HG03558 (cell line): ENCODE results near the gene NUDT1.
"Not testable (repeated sequence)": the region's sequence is repeated elsewhere in the genome, so short reads cannot be mapped to it uniquely, and the experiment has no call there.

Source experiments
- ATAC-seq: cut with Tn5 transposase; IDR thresholded peaks from one replicate; pipeline ENCODE4 v1.9.1; 2021; ENCODE audit warnings: moderate number of reproducible peaks; ENCODE audit not compliant: unreplicated experiment; ENCODE audit errors: extremely low read depth

The NUDT1 gene

DNA sequence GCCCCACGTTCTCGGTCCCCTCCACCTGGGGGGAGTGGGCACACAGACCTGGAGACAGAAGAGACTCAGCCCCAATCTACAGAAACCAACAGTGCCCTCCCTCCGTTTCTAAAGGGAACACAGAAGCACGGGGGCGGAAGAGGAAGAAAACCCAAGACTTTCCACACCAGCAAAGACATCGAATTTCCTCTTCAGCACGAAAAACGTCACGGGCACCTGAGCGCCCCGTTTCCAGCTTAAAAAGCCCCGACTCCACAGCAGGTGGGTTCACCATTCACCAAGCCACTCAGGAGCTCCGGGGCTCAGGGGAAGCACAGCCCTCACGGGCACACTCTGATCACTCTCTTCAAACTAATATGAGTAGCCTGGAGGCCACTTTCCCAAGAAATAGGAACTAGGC, 19.6 kb downstream of the NUDT1 start:
- ATAC-seq, result no peak

DNA sequence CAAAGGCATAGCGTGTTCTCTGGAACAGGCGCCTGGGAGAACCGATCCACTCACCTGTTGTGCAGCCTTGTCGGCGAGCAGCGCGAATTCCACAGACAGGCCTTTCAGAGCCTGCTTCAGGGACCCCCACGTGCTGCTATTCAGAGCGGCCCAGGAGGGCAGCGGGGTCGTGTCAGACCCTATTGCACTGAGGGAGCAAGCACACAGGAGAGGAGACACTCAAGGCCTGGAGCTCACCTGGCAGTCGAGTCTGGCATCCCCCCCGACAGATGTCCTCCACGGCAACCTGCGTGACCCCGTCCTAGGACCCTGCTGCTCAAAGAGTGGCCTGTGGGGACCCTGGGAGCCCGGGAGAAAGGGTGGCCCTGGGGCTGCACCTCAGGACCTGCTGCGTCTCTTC, 21.1 kb downstream of the NUDT1 start:
- ATAC-seq, result no peak

DNA sequence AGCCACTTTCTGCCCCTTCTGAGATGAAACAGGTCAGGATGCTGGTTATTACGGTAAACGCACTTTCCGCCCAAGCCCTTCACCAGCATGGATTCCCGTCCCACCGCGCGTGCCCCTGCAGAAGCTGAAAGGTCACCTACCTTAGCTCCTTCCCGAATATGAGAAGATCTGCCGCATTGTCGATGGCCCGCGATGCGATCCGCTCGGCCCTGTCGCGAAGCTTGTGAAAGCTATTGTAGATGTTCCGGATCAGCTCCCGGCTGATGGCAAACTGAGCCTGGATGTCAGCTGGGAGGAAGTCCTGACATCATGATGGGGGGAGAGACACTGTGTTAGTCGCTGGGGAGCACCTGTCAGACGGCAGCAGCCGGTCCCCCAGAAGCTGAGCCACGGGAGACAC, 22.1 kb downstream of the NUDT1 start:
- ATAC-seq, result no peak

DNA sequence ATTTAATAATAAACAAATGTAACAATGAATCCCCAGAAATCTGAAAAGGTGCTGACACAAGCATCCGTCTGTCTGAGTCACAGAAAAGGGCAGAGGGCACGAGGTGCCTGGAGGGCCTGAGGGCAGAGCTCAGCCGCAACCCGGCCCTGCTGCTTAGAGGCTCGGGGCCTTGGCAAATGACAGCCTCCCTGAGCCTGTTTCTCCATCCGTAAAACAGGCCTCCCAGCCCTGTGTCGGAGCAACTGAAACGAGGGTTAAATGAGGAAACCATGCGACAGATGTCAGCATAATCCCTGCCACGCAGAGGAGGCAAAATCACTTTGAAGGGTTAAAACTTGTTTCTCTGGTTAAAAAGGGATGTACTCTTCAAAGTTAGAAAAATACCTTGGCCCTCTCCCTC, 24.9 kb downstream of the NUDT1 start:
- ATAC-seq, result no peak

DNA sequence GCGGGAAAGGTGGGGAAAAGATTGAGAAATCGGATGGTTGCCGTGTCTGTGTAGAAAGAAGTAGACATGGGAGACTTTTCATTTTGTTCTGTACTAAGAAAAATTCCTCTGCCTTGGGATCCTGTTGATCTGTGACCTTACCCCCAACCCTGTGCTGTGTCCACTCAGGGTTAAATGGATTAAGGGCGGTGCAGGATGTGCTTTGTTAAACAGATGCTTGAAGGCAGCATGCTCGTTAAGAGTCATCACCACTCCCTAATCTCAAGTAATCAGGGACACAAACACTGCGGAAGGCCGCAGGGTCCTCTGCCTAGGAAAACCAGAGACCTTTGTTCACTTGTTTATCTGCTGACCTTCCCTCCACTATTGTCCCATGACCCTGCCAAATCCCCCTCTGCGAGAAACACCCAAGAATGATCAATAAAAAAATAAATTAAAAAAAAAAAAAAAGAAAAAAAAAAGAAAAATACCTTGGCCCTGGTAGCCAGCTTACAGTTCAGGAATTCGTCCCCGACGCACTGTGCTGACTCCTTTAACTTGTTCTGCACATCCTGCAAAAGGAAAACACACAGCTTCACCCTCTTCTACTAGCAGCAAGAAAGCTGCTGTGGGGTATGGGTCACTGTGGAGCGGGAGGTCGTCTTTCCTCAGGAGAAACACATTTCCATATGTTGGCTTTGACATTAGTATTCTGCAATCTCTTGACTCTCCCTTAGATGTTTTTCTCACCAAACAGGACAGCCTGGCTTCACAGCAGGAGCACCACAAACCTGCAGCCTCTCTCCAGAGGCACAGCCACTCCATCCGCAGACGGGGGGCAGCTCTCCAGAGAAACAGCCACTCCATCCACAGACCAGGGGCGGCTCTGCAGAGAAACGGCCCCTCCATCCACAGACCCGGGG, 27.3 kb downstream of the NUDT1 start:
- not testable (repeated sequence) for ATAC-seq

DNA sequence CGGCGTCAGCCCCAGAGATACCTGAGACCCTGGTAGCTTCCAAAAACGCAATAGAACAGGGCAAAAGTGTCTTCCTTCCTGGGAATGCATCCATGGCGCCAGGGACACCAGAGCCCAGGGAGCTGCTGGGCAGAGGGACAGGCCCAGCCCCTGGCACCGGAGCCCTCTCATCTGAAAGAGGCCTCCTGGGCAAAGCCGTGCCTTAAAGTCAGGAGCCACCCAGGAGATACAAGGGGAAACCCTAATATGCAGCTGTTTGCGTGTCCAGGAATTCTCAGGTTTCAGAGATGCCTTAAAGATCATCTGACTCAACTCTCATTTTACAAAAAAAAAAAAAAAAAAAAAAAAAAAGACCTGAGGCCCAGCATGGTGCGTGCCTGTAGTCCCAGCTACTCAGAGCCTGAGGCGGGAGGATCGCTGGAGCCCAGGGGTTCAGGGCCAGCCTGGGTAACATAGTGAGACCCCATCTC, 28.0 kb downstream of the NUDT1 start:
- ATAC-seq, result no peak

DNA sequence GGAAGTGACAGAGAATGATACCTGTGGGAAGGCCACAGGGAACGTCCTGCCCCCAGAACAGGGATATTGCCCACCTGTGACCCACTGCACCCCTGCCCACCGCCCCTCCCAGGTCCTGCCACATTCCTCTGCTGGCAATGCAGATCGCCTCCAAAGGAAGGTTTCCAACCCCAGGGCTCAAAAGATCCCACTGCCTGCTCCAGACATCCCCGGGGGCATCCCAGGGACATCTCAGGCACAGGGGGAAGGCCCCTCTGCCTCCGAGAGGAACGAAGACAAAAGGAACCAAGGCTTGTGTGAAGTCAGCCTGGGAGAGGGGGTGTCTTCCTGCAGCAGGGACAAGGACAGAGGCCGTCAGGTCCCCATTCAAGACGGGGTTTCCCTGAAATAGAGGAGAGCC, 28.5 kb downstream of the NUDT1 start:
- ATAC-seq, result no peak

DNA sequence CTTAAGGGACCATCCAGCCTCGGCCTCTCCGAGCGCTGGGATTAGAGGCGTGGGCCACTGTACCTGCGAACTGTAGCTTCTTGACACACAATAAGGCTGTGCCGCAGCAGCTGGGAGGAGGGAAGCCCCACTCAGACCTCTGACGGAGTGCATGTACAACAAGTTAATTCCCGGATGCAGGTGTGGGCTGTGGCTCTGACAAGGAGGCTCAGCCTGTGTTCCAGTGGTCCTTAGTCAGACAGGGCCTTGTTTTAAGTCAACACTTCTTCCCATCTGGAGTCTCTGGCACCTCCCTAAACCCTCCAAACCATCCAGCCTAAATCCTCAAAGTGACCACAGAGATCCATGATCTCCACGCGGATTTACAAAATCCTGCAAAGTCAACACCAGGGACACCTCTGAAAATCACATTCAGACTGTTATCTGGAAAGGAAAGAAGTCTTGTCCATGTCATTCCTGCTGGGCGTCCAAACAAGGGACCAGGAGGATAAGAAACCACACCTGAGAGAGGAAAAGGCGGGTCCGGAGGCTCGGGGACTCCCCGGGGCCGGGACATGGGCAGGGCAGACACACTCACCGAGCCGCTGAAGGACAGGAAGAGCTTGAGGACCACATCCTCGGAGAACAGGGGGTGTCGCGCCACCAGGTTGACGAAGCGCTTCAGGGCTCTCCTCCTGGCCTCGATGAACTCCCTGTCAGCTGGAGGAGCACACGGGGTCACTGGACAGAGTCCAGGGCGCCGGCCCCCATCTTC, 29.4 kb downstream of the NUDT1 start:
- ATAC-seq, result no peak

DNA sequence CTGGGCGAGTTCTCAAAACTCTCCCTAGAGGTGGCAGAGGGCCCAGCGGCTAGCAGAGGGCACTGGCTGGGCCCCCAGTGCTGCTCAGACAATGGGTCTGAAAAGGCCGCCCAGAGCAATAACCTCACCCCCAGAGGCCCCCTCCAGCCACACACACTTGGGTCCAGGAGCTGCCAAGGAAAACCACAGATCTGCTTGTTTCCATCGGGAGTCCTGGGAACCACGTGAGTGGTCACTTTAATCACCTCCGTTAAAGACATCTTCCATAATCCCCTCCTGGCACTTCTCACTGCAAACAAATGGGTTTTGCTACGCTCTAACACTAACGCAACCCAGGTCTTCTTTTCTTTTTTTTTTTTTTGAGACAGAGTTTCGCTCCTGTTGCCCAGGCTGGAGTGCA, 30.0 kb downstream of the NUDT1 start:
- ATAC-seq, result no peak

DNA sequence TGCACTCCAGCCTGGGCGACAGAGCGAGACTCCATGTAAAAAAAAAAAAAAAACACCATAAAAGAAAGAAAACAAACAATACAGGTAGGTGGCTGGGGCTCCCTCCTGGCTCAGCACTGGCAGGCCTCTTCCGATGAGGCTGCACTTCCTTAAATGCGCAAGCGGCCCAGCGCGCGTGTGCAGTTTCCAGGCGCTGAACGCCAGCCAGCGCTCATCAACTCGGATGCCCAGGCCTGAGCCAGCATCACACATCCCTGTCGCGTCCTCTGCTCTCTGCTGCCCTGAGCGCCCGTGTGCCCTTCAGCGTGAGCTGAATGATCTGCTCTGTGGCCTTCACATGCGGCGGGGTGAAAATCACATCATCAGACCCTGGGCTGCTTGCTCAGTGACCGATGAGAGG, 31.8 kb downstream of the NUDT1 start:
- no peak for ATAC-seq

DNA sequence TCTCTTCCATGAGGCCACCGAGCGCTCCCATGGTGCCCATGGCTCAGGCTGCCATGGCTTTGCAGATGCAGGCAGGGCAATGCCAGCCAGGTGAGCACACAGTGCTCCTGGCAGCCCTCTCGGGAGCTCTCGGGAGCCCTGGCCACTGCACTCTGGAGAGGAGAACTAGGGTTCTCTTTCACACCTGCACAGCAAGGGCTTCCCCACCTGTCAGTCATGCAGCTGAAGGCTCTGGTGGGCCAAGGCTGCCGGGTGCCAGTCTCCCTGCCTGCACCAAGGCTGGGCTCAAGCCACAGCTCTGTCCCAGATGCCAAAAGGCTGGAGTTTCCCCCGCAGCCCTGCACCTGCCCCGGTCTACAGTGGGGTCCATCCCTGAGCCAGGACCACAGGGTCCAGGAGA, 32.6 kb downstream of the NUDT1 start:
- ATAC-seq, result no peak

DNA sequence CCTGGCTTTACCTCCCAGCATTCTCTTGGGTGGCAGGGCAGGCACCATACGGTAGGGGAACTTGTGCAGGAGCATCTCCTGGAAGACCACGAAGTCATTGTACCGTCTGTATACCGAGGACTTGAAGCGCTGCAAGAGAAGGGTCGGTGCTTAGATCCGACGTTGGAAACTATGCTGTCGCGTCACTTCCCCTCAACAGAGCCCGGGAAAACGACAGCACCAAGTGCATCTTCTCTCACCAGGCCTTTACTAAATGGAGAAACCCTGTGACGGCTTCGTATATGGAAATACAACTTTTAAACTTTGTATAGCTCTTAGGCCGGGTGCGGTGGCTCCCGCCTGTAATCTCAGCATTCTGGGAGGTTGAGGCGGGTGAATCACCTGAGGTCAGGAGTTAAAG, 33.1 kb downstream of the NUDT1 start:
- ATAC-seq, result no peak

DNA sequence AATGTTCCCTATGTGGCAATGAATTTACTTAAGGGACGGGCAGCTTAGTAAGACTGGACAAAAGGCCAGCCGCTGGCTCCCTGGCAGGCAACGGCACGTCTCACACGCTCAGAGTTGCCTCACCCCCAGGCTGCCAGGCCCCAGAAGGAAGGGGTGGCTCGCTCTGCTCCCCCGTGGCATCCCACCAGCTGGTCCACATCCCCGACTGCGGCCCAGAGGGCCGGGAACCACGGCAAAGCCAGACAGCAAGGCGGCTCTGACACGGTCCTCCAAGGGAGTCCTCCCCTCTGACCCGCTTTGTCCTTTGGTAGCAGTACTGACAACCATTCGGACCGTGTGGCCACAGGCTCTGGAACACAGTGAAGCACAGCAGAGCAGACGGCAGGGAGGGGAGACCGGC, 34.1 kb downstream of the NUDT1 start:
- ATAC-seq, result no peak

DNA sequence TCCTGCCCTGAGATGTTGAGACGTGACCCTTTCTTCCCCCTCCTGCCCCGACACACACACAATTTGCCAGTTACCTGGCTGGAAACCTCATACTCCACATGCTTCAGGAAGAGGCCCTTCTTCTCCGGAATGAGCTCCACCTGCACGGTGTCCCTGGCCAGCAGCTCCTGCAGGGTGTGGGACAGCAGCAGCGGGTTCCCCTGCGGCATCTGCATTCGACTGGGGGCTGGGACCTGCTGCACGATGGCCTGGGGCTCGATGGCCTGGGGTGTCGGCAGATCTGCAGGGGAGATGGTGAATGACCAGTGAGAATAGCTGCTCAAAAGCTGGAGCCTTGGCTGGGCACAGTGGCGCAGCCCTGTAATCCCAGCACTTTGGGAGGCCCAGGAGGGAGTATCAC, 36.0 kb downstream of the NUDT1 start:
- ATAC-seq, result no peak

DNA sequence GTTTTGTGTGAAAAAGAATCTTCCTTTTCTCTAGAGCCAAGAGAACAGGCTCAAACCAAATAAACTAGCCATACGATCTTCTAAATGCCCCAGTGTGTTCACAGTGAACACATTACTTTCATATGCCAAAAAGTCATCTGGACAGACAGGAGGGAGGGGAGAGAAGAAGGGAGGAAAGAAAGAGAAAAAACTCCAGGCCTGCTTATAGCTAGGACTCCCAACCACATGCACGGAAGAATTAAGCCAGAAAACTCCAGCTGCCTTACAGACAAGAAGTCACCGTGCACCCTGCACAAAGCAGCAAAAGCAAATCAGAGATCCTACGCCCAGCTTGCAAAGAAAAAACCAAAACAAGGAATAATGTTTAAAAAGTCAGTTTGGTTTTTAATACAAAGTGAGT, 37.9 kb downstream of the NUDT1 start:
- no peak for ATAC-seq

DNA sequence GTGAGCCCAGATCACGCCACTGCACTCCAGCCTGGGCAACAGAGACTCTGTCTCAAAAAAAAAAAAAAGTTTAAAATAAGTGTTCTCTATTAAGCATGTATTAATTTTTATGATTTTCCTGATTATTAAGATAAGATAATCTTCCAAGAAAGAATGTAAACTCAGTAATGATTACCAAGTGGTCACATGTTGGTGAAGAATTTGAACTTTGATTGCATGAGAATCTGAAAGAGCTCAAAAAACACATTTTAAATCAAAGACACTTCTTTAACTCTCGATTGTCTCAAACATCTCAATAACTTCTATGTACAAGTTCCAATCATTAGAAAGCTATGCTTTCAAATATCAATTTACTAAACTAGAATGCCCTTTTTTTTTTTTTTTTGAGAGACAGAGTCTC, 38.4 kb downstream of the NUDT1 start:
- no peak for ATAC-seq

DNA sequence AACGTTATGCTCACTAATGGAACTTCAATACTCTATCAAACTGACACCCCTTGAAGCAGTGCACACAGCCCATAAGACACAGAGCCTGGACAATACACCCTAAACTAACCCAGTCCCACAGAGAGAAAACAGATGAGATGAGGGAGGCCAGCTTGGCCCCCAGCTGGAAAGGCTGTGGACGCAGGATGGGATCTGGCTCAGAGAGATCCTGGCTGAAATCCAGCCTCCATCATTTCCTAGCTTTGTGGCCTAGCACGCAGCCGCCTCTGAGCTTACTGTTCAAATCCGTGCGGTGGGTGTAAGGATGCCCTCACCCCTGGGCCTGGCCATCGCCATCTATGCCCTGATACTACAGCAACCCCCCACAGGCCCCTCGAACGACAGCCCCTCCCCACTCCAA, 39.5 kb downstream of the NUDT1 start:
- no peak for ATAC-seq

DNA sequence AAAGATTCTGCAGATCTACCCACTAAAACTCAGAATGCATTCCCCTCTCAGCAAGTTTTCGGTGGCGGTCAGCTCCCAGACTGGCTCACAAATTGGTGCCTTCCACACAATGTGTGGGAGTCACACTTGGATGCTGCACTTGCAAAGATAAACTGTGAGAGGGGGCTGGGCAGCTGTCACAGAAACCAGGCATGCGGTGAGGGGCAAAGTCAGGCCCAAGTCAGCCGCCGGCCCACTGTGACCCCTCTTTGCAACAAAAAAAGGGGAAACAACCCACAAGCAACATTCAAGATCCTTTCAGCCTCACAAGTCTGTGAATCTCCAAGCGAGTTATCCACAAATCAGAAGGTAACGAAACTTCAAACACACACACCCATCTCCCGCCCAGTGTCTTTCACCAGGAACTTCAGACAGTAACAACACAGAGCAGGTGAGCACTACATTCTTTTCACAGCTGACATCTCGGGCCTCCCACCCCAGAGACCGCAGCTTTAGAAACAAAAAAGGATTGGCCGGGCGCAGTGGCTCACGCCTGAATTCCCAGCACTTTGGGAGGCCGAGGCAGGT, 40.2 kb downstream of the NUDT1 start:
- ATAC-seq, result no peak

DNA sequence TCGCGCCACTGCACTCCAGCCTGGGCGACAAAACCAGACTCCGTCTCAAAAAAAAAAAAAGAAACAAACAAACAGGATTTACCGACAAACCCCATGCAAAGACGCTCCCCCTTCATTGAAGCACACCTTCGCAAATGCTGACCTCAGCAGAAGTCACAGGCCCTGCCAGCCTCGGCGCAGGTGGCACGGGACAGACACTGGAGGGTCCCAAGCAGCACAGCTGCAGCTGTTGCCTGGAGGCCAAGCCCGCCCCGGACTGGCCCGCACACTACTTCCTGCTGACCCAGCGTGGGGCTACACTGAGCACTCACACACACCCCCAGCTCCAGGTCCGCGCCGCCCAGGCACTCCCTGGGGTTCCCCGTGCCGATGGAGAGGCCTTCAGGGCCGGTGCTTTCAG, 41.0 kb downstream of the NUDT1 start:
- no peak for ATAC-seq

DNA sequence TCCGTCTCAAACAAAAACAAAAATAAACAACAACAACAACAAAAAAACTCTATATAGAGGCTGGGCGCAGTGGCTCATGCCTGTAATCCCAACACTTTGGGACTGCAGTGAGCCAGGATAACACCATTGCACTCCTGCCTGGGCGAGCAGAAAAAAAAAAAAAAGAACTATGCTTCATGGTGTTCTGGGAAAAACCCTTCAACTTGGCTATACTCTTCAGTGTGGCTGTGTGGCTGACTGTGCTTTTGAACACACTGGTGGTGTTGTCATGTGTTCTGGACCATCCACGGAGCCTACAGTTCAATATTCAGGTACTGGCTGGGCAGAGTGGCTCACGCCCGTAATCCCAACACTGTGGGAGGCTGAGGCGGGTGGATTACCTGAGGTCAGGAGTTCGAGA, 45.7 kb downstream of the NUDT1 start:
- no peak for ATAC-seq

DNA sequence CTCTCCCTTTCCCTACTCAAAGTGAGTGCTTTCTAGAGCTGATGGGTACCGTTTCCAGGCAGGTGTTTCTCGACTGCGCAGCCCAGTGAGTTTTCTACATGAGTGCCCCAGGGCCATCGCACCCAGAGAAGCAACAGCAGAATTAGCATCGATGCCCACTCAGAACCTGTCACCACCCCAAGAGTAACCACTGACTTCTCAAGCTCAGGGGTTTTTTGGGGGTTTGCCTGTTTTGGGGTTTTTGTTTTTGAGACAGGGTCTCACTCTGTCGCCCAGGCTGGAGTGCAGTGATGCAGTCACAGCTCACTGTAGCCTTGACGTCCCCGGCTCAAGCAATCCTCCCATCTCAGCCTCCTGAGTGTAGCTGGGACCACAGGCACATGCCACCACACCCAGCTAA, 46.5 kb downstream of the NUDT1 start:
- ATAC-seq, result no peak
